GM12891 (cell line): ENCODE measurements around the gene FBF1.

Experiments
- PAX5 ChIP-seq: IDR thresholded peaks from 2 replicates; pipeline ENCODE4 v1.6.1; 2011; ENCODE audit warnings: low read length, moderate library complexity, mild to moderate bottlenecking; ENCODE audit not compliant: insufficient read depth, severe bottlenecking
- POLR2A ChIP-seq: IDR thresholded peaks from 2 replicates; pipeline ENCODE4 v1.6.1; 2011; ENCODE audit warnings: low read depth, low read length, control low read depth
- POLR2AphosphoS5 ChIP-seq: IDR thresholded peaks from 2 replicates; pipeline ENCODE4 v1.6.1; 2011; ENCODE audit warnings: low read depth, low read length, control low read depth
- POU2F2 ChIP-seq: IDR thresholded peaks from 2 replicates; pipeline ENCODE4 v1.6.1; 2011; ENCODE audit warnings: low read depth, mild to moderate bottlenecking, control low read depth, low read length, moderate library complexity
- SPI1 ChIP-seq: IDR thresholded peaks from 2 replicates; pipeline ENCODE4 v1.6.1; 2011; ENCODE audit warnings: low read depth, low read length, control low read depth
- TAF1 ChIP-seq: IDR thresholded peaks from 2 replicates; pipeline ENCODE4 v1.6.1; 2011; ENCODE audit warnings: low read depth, low read length, control low read depth

GRCh38 chr17:75889454-75889853 is 51.4 kb downstream of the FBF1 start:
- TF ChIP-seq TAF1 (no peak), POLR2A (no peak), POU2F2 (no peak), POLR2AphosphoS5 (no peak), PAX5 (no peak), SPI1 (no peak)
